Activated naive CD8-positive, alpha-beta T cell treated with anti-CD3 and anti-CD28 coated beads, Interleukin-2, amount 50 U/mL, for 16 hours (primary cell): ENCODE results near the gene ATP9A.

ENCODE experiments used
- DNase-seq: peaks from one replicate; pipeline ENCODE4 v3.0.0-alpha.2; 2020; ENCODE audit warnings: low read depth, low spot score

Gene ATP9A

GRCh38 chr20:51554538-51555165, 213.5 kb downstream of the ATP9A start:
- no peak for DNase-seq

DNA sequence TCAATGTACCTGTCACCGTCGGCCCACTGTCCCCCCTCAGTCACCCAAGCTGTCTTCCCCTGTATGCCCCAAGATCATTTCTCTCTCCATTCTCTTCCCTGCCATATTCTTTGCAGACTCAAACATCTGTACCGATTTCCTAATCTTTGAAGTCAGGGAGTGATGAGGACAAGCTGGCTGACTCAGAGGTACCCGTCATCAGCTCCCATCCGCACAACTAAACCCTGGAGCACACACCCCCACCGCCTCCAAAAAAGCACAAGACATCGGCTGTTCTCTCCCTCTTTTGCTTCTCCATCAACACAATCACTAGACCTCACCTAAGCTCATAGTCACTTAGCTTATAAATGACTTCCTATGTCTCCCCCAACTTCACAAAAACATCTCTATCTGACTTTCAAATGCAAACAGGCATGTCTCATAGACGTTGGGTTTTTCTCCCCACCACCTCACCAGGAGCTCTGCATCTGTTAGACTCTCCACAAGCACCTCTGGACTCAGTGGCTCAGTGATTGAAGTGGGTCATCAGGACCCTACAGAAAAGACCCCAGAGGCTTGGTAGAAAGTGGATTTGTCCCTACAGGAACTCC, 214.2 kb downstream of the ATP9A start:
- no peak for DNase-seq

DNA sequence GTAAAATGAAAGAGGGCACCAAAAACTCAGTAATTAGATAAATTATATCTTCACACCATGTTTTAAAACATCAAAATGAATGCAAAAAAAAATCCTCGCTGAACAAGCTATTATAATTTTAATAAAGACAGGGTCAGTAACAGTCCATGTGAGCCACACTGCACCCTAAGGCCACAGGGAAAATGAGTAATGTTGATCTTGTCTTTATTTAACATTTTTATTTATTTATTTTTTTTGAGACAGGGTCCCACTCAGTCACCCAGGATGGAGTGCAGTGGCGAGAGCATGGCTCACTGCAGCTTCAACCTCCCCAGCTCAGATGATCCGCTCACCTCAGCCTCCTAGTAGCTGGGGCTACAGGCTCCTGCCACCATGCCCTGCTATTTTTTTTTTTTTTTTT, 217.0 kb downstream of the ATP9A start:
- no peak for DNase-seq

- no peak for DNase-seq
Measured at GRCh38 chr20:51549474-51549873, 218.7 kb downstream of the ATP9A start.

DNA sequence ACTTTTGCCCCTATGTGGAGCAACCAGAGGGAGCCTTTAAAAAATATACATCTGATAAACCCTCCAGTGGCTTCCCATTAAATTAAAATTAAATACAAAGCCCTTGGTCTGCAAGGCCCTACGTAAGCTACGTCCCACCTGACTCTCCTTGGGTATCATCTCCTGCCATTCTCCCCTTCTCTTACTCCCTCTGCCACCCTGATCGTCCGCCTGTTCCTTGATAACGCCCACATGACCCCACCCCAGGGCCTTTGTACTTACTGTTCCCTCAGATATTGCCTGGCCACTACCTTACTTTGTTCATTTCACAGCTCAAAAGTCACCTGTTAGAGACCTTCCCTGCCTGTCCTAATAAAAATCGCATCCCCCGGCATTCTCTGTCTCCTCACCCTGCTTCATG, 220.2 kb downstream of the ATP9A start:
- no peak for DNase-seq
